CD14-positive monocyte (primary cell): Measurements from ENCODE around the gene DVL3. TPM values are rescaled to one million over a fixed set of nuclear protein-coding genes. Genes with fewer than 3 reads are reported as not detected.

Experiments
- DNase-seq, 3 donors: peaks; one replicate each; pipeline ENCODE4 v3.0.0-alpha.2; 2011 to 2022
- H2AFZ ChIP-seq: 2 replicates; pipeline ENCODE4 v1.6.0; 2012; ENCODE audit warnings: mild to moderate bottlenecking, low read depth, low read length, inconsistent platforms; ENCODE audit not compliant: insufficient read depth, poor library complexity, severe bottlenecking
- H3K27ac ChIP-seq, 2 donors: 1 replicate in 1 of 2; 2 replicates in 1 of 2; pipeline ENCODE4 v1.5.1; 2012 to 2013; ENCODE audit warnings: low read length in 2 of 2, control low read depth in 1 of 2, inconsistent platforms in 1 of 2, low read depth in 1 of 2, mild to moderate bottlenecking in 1 of 2
- H3K27me3 ChIP-seq, 2 donors: one replicate each; pipeline versions ENCODE4 v1.6.0 to v1.6.1; 2011 to 2013; ENCODE audit warnings: low read length in 2 of 2; ENCODE audit not compliant: control insufficient read depth in 2 of 2, insufficient read depth in 2 of 2
- H3K36me3 ChIP-seq, 2 donors: replicated peaks in 1 of 2; 1 replicate in 1 of 2; 2 replicates in 1 of 2; pipeline versions ENCODE4 v1.5.1 to v1.6.1; 2012 to 2013; ENCODE audit warnings: low read length in 2 of 2, control low read depth in 1 of 2, inconsistent platforms in 1 of 2, mild to moderate bottlenecking in 1 of 2; ENCODE audit not compliant: insufficient read depth in 2 of 2, control insufficient read depth in 1 of 2
- H3K4me1 ChIP-seq, 2 donors: 1 replicate in 1 of 2; 2 replicates in 1 of 2; pipeline versions ENCODE4 v1.5.1 to v1.6.1; 2012 to 2013; ENCODE audit warnings: low read length in 2 of 2, control low read depth in 1 of 2, inconsistent platforms in 1 of 2, mild to moderate bottlenecking in 1 of 2, moderate library complexity in 1 of 2; ENCODE audit not compliant: insufficient read depth in 2 of 2, control insufficient read depth in 1 of 2
- H3K4me2 ChIP-seq: replicated peaks from 2 replicates; pipeline ENCODE3; 2012; ENCODE audit warnings: low read length, moderate library complexity, mild to moderate bottlenecking; ENCODE audit not compliant: poor library complexity, severe bottlenecking; ENCODE audit errors: extremely low read depth
- H3K4me3 ChIP-seq, 3 experiments: fragments of 200-600 bp in 1 of 3; sonication (generic) in 1 of 3; replicated peaks in 1 of 3; 1 replicate in 2 of 3; 2 replicates in 1 of 3; pipeline ENCODE4 v1.5.1; 2011 to 2013; ENCODE audit warnings: low read length in 3 of 3, mild to moderate bottlenecking in 3 of 3, control low read depth in 2 of 3, low read depth in 2 of 3, inconsistent platforms in 1 of 3, moderate library complexity in 1 of 3
- H3K79me2 ChIP-seq: 2 replicates; pipeline ENCODE4 v1.6.0; 2012; ENCODE audit warnings: mild to moderate bottlenecking, control low read depth, inconsistent platforms, low read length, moderate library complexity; ENCODE audit not compliant: insufficient read depth
- H3K9ac ChIP-seq: 2 replicates; pipeline ENCODE4 v1.6.0; 2017; ENCODE audit warnings: low read length, mild to moderate bottlenecking; ENCODE audit not compliant: insufficient read depth, poor library complexity, severe bottlenecking
- H3K9me3 ChIP-seq, 2 donors: replicated peaks in 1 of 2; 1 replicate in 1 of 2; 2 replicates in 1 of 2; pipeline versions ENCODE4 v1.5.1 to v1.6.1; 2012 to 2013; ENCODE audit warnings: low read length in 2 of 2, control low read depth in 1 of 2; ENCODE audit not compliant: control insufficient read depth in 1 of 2, insufficient read depth in 1 of 2
- H4K20me1 ChIP-seq: 2 replicates; pipeline ENCODE4 v1.6.0; 2012; ENCODE audit warnings: mild to moderate bottlenecking, low read length, control low read depth, moderate library complexity; ENCODE audit not compliant: insufficient read depth
- H3K27ac Mint-ChIP-seq, 7 donors: one replicate each; pipeline ENCODE4 v1.8.0; 2020; ENCODE audit warnings: mild to moderate bottlenecking in 7 of 7, mixed read lengths in 7 of 7, moderate library complexity in 6 of 7, inconsistent platforms in 2 of 7
- H3K27me3 Mint-ChIP-seq, 3 donors: one replicate each; pipeline ENCODE4 v1.8.0; 2021 to 2022; ENCODE audit warnings: low read depth in 3 of 3, mild to moderate bottlenecking in 3 of 3, mixed read lengths in 3 of 3, moderate library complexity in 3 of 3, inconsistent platforms in 1 of 3
- H3K36me3 Mint-ChIP-seq, 2 donors: one replicate each; pipeline ENCODE4 v1.8.0; 2020; ENCODE audit warnings: mixed read lengths in 2 of 2, inconsistent platforms in 1 of 2, mild to moderate bottlenecking in 1 of 2
- H3K4me1 Mint-ChIP-seq: one replicate; pipeline ENCODE4 v1.8.0; 2020; ENCODE audit warnings: mild to moderate bottlenecking, mixed read lengths
- H3K4me3 Mint-ChIP-seq, 2 donors: one replicate each; pipeline ENCODE4 v1.8.0; 2020; ENCODE audit warnings: mild to moderate bottlenecking in 2 of 2, mixed read lengths in 2 of 2, moderate library complexity in 1 of 2
- H3K9me3 Mint-ChIP-seq, 7 donors: one replicate each; pipeline ENCODE4 v1.8.0; 2020 to 2022; ENCODE audit warnings: mixed read lengths in 7 of 7, mild to moderate bottlenecking in 6 of 7, moderate library complexity in 6 of 7, inconsistent platforms in 2 of 7
- CTCF ChIP-seq: fragments of 200-600 bp; IDR thresholded peaks from one replicate; pipeline ENCODE4 v1.8.0; 2022; ENCODE audit warnings: antibody characterized with exemption, mild to moderate bottlenecking
- WGBS: methylation state at CpG from one replicate; pipeline ENCODE4 v1.1.5; 2013; ENCODE audit warnings: missing lambda C conversion rate; ENCODE audit not compliant: insufficient coverage; 5-methylcytosine and 5-hydroxymethylcytosine counted together
- intact Hi-C, 2 donors: fragments of 100-400 bp; cut with micrococcal nuclease; formaldehyde crosslinking; loops; one replicate each; pipeline versions ENCODE4 v1.15.0 to v1.15.1; 2023
- polyA plus RNA-seq, 3 donors: library from polyadenylated mRNA; depleted of rRNA in 1 of 3; unstranded in 2 of 3; stranded (reverse) in 1 of 3; fragments of 300-500 nt in 2 of 3; fragments of >200 nt in 1 of 3; fragmentation: Illumina TruSeq in 2 of 3; gene quantifications; 1 replicate in 2 of 3; 2 replicates in 1 of 3; pipeline ENCODE4 v1.2.3, GENCODE V29; 2012 to 2021

DVL3 gene
- polyA plus RNA-seq, 3 donors: 4.5 to 42.1 (median 9.4) TPM

- H2AFZ ChIP-seq: peak overlapping the region; percentile 53
- Mint-ChIP-seq H3K27ac (peak overlapping the region in 6 of 7 donors; percentile 80 to 94 (median 84)), H3K27me3 (peaks cover 0 to 3% (median 0%) of the 10 kb centered on the region in 3 donors), H3K36me3 (peaks cover 48 to 53% of the 10 kb centered on the region in 2 donors), H3K4me1 (peaks cover 36% of the 10 kb centered on the region), H3K9me3 (no peaks in the 10 kb centered on the region), H3K4me3 (peak overlapping the region; percentile 94 to 97)
- no peaks in the 10 kb centered on the region for H3K27me3 ChIP-seq
- TF ChIP-seq CTCF: no peak
- peaks cover 49% of the 10 kb centered on the region for H3K79me2 ChIP-seq
- H3K4me2 ChIP-seq: peak overlapping the region; percentile 96
- DNase-seq: no peak
- peaks cover 52 to 60% of the 10 kb centered on the region in 2 donors for H3K36me3 ChIP-seq
- no peaks in the 10 kb centered on the region for H3K9me3 ChIP-seq
- H3K4me1 ChIP-seq: peaks cover 27 to 33% of the 10 kb centered on the region in 2 donors
- H3K9ac ChIP-seq: peak overlapping the region; percentile 94
- intact Hi-C loops: loop anchor here (2.0 to 5.0 kb wide), 3 partner anchors 73 to 154 kb away; partner anchors contain the start of genes ALG3 (in 1 of the 2) and EEF1AKMT4 (in 1 of the 2)
- peak overlapping the region; percentile 43 to 84 for H3K27ac ChIP-seq
- H4K20me1 ChIP-seq: peaks cover 40% of the 10 kb centered on the region
- no CpG with 5 or more reads among the region's 3 CpGs for WGBS
- H3K4me3 ChIP-seq: peak overlapping the region; percentile 82 to 98 (median 91)
Measured at GRCh38 chr3:184175981-184176376, 20.8 kb downstream of the DVL3 start.

- H3K27me3 ChIP-seq: no peaks in the 10 kb centered on the region
- Mint-ChIP-seq H3K4me1 (peaks cover 36% of the 10 kb centered on the region), H3K4me3 (peak overlapping the region; percentile 94 to 97), H3K27ac (peak overlapping the region; percentile 78 to 94 (median 82)), H3K36me3 (peaks cover 49 to 53% of the 10 kb centered on the region in 2 donors), H3K9me3 (no peaks in the 10 kb centered on the region), H3K27me3 (peaks cover 0 to 3% (median 0%) of the 10 kb centered on the region in 3 donors)
- H3K9me3 ChIP-seq: no peaks in the 10 kb centered on the region
- peaks cover 52 to 60% of the 10 kb centered on the region in 2 donors for H3K36me3 ChIP-seq
- WGBS: 64% methylated on average over 4 of the region's 19 CpGs
- peaks cover 27 to 33% of the 10 kb centered on the region in 2 donors for H3K4me1 ChIP-seq
- intact Hi-C loops: loop anchor here in 1 of 2 donors (5.0 kb wide), 1 partner anchor 154 kb away; no protein-coding TSS in a partner anchor
- H3K27ac ChIP-seq: peak overlapping the region; percentile 43 to 84
- peak overlapping the region; percentile 96 for H3K4me2 ChIP-seq
- peaks cover 49% of the 10 kb centered on the region for H3K79me2 ChIP-seq
- DNase-seq: peak; percentile 50 to 68 (median 64)
- H3K4me3 ChIP-seq: peak overlapping the region; percentile 82 to 98 (median 91)
- H2AFZ ChIP-seq: peak overlapping the region; percentile 53
- H4K20me1 ChIP-seq: peaks cover 40% of the 10 kb centered on the region
- H3K9ac ChIP-seq: peak overlapping the region; percentile 94
- no peak for TF ChIP-seq CTCF
Measured at GRCh38 chr3:184176377-184177330, 21.5 kb downstream of the DVL3 start.
